NCI-H1694 treated with DMSO at 0.1 percent for 48 hours (cell line): ENCODE data around the gene CAV3.
A peak's percentile ranks its signal among the peaks of the same experiment; 100 is the strongest.
"Not testable (repeated sequence)": the region's sequence is repeated elsewhere in the genome, so short reads cannot be mapped to it uniquely, and the experiment has no call there.

Source experiments
- DNase-seq: peaks from one replicate; lab custom pipeline; 2025; lab: John Stamatoyannopoulos, UW

The CAV3 gene

DNA sequence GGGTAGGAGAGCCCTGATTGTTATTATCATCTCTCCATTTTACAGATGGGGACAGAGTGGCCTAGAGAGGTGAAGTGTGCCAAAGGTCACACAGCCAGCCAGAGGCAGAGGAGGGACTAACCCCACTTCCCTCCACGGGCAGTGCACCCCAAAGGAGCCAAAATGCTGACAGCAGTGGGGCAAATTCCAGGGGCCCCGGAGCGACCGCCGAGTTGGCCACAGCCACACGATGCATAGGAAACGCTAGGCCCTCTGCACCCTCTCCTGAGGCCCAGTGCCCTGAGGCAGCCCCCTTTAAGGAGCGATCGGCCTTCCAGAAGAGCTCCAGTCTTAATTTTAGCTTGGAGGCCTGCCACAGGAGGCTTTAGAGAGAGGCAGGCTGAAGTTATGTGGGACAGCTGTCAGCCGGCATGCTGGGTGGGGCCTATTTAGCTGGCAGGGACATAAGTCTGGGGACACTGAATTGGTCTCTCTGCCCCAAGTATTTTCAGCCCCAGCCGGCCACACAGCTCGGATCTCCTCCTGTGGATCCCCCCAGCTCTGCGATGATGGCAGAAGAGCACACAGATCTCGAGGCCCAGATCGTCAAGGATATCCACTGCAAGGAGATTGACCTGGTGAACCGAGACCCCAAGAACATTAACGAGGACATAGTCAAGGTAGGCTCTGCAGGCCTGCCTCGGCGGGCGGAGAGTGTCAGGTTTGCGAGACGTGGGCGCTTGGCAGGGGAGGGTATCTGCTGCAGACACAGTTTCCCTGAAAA is at the start of gene CAV3:
Gene CAV3, plus strand, starts transcription at position 471 of the 763 bp plus-strand sequence. Its CDS starts 75 bp downstream, at position 546.
- no peak for DNase-seq

DNA sequence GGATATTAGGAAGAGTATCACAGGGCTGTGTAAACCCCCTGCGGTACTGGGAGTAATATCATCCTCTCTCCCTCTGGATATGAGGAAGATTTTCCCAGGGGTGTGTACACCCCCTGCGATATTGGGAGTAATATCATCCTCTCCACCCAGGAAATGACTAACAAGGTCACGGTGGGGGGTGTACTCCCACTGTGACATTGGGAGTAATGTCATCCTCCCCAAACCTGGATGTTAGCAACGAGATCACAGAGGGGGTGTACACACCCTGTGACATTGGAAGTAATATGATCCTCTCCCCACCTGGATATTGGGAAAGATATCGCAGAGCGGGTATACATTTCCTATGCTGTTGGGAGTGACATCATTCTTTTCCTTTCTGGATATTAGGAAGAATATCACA is 48.6 kb upstream of the CAV3 start:
- not testable (repeated sequence) for DNase-seq

DNA sequence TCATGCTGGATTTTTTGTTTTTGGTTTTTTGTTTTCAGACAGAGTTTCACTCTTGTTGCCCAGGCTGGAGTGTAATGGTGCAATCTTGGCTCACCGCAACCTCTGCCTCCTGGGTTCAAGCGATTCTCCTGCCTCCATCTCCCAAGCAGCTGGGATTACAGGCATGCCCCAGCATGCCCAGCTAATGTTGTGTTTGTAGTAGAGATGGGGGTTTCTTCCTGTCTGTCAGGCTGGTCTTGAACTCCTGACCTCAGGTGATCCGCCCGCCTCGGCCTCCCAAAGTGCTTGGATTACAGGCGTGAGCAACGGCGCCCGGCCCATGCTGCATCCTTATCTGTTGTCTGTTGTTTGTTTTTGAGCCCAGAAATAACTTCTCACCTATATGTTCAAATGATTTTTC is 42.3 kb upstream of the CAV3 start:
- not testable (repeated sequence) for DNase-seq

GRCh38 chr3:8702560-8702959 is 31.0 kb upstream of the CAV3 start:
- no peak for DNase-seq

DNA sequence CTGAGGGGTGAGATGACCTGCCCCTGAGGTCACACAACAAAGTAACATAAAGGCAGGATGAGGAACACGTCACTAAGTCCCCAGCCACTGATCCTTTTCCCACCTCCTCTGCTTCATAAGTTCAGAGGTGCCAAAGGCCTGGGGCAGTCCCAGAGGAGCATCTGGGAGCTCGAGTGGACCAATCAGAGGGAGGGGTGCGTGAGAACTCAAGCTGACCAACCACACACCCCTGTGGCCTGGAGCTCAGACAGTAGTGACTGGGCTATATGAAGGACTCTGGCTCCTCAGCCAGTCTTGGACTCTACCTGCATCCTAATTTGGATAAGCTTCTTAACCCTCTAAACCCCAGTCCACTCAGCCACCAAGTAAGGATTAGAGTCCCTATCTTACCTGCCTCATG is 28.0 kb upstream of the CAV3 start:
- no peak for DNase-seq

DNA sequence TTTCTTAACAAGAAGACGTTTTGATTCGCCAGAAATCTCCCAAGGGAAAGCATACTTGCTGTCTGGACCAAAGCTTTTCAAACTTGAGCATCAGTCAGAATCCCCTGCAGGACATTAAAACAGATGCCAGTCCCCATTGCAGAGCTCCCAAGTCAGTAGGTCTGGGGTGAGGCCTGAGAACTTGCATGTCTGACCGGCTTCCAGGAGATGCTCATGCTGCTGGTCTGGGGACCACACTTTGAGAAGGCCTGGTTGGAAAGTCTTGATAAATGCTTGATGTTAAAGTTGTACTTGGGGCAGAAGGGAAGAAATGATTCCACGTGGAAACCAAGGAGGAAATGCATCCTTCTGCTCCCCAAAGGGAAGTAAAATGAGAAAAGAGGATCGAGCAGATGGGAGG is 24.3 kb upstream of the CAV3 start:
- DNase-seq = no peak

DNA sequence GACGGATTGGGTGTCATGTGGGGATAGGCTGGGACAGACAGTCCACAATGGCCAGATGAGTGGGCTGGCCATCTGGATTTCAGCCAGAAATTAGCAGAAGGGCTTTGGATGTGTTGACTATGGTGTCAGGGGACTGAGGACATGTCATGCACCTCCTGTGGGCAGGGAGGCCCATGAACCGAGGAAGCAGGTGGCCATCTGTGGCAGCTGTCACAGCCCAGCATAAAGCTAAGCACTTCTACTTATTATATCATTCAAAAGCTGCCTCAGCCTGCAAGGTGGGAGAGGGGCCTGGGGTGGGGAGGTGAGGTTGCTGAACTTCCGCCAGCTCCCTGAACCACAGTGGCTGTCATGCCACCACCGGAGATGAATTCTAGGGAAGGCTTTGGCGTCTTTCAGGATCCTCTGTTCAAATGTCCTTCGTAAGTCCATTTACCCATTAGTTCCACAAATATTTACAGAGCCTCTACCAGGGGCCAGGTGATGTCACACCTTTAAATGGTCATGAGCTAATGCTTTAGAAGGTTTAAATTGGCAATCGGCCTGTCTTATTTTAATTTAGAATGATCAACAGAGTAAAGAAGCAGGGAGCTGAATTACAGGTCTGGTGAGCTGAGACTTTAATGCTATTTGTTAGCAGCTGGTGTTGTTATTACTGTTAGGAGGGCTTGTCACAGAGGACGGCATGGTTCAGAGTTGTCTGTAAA is 23.6 kb upstream of the CAV3 start:
- no peak for DNase-seq

DNA sequence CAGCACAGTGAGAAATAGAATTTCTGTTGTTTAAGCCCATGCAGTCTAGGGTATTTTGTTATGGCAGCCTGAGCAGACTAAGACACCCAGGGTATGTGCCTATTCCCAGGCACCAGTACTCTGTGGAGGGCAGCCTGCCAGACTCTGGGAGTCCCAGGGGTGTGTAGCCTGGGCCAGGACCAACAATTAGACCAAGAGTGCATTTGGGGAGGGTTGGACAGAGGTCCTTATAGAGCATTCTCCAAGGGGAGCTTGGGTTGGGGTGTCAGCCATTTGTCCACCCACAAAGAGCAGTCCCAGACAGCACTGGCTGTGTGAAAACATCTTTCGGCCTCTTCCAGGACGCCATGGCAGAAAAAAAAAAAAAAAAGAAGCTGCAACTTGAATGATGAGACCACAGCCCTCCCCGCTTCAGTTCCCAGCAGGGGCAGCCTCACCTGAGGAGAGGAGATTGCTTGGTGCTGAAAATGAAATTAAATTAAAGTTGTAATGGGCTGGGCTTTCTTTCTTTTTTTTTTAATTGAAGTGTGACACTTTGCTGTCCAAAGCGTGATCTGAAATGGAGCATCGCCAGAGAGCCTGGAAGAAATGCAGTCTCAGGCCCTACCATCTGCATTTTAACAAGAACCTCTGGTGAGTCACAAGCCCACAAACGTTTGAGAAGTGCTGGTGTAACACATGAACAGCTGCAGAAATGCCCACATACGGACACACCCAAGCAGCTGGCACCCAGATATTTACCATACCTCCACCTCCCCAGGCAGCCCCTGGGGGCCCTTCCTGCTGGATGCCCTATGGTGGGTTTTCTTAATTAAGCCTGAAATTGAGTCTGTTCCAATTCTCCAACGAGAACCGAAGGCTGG is 21.3 kb upstream of the CAV3 start:
- DNase-seq = peak; percentile 11

- no peak for DNase-seq
Observed at GRCh38 chr3:8712908-8713255, 20.7 kb upstream of the CAV3 start.

DNA sequence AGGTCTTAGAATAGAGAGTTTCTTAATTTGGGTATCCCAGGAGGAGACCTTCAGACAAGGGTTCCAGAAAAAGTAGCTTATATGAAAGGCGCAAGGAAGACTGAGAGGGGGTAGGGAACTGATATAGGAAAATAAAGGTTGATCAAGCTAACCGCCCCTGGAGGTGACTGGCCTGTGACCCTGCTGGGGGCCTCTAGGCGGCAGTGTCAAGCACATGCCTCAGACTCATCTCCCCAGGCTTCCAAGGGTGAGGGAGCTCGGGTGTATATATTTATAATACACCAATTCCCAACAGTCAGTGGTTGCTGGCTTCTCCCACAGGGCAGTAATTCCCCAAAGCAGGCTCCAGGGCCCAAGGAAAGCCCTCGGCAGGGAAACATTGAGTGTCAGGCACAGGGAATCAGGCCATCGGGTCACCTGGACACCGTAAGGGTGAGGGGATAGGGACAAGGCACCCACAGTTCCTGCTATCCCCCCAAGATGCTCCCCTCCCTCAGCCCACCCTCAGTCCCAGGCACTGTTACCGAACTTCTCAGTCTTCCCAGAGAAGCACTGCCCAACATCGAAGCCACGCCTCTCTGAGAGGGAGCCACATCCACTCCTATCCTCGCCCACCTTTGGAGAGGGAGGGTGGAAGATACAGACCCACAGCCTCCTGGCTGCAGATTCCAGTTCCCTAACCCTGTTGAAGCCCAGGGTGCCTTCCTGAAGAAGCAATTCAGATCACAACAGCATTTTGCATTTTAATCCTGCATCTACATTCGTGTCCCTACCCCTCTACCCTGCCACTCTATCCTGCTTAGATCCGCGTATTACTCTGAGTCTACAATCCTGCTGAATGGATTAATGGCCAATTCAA is 19.5 kb upstream of the CAV3 start:
- DNase-seq = no peak

GRCh38 chr3:8715757-8716156 is 17.8 kb upstream of the CAV3 start:
- not testable (repeated sequence) for DNase-seq

GRCh38 chr3:8722808-8723207 is 10.8 kb upstream of the CAV3 start:
- no peak for DNase-seq

DNA sequence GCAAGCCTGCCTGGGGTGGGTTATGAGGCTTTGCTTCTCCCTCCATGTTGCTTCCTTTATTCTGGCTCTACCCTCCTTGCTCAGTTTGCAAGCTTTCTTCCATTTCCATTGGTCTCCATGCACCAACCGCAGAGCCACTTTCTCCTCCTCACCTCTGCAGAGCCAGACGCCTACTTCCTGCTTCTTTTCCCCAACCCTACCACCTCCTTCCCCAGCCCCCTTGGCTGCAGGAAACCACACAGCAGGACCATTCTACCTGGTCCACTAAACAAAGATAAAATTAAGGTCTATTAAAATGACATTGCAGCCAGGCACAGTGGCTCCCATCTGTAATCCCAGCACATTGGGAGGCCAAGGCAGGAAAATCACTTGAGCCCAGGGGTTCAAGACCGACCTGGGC is 10.0 kb upstream of the CAV3 start:
- DNase-seq = no peak

GRCh38 chr3:8724108-8724752 is 9.4 kb upstream of the CAV3 start:
- no peak for DNase-seq

DNA sequence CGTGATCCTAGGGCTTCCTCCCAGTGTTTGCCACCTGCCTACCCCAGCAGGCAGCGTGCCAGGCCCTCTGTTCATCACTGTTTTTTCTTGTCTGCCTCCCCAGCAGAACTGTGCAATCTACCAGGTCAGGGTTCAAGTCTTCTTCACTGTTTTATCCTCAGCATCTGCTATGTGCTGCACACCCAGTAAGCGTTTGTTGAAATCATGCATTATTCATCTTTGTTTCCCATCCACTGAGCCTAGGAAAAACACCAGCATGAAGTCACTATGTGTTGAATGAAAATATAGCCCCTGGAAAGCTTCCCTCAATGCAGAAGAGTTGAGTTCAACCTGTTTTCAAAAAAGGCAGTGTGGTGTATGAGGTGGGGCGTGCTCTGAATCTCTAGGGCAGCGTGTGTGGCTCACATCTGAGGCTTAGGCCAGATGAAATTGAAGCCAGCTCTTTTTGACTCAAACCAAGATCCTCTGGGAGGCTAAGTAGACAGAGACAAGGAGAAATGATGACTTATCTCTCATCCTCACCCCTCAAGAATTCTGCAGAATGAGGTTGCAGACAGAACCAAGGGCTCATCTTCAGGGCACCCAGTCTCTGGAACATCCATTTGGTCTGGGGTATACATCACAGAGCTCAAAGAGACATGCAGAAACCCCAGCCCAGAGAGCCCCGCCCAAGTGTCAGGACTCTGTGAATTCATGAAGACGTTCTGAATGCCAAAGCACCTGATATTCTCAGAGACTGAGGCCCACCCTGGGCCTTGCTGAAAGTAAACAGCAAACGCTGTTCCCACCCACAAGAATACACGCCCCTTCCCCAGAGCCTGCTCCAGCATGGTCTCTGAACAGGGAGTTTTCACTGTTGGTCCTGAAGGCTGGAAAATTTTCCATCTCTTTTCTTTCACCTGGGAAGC is 5.7 kb upstream of the CAV3 start:
- DNase-seq = no peak

DNA sequence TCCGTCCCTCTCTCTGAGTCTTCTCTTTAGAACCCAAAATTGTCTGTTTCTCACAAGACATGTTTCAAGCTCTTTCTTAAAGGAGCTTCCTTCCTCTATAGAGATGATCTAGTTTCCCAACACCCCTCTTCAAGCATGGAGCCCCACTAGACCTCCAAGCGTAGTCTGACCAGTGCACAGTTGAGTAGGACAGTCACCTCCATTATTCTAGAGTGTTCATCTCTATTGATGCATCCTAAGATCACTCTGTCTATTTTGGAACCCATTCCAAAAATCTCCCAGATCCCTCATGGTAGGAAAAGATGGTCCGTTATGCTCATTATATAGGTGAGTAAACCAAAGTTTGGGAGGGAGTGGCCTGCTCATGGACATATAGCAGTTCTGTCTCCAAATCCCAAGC is 4.1 kb upstream of the CAV3 start:
- no peak for DNase-seq

DNA sequence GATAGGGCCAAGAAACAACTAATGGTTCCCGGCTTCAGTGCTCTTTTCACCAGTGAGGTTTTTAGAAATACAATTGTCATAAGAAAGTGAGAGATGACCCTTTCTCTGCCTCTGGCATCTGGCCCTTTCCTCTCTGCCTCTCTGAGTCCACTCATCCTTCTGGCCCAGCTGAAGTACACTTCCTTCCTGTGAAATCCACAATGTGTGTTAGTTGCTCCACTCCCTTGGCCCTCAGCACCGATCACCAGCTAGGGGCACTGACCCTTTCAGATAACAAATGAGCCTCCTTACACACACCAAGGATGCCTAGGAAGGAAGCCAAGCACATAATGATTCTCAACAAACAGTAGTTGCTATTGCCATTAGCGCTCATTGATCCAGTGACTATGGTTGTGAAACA is 2.9 kb upstream of the CAV3 start:
- no peak for DNase-seq

- DNase-seq = no peak
Observed at GRCh38 chr3:8732413-8732812, 1.2 kb upstream of the CAV3 start.

- DNase-seq = no peak
Observed at GRCh38 chr3:8734137-8734878, 706 bp downstream of the CAV3 start.

DNA sequence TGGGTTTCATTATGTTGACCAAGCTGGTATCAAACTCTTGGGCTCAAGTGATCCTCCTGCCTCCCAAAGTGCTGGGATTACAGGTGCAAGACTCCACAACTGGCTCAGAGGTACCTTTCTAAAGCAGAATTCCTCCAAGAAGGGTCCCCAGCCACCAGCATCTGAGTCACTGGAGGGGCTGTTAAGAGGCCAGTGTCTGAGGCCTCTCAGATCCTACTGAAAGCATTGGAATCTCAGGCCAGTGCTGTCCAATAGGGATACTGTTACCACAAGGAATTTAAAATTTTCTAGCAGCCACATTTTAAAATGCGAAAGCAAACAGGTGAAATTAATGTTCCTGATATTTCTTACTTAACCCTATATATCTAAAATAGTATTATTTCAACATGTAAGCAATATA is 1.3 kb downstream of the CAV3 start:
- DNase-seq = no peak
